ENCODE measurements around the gene PLA2G1B.

DNA sequence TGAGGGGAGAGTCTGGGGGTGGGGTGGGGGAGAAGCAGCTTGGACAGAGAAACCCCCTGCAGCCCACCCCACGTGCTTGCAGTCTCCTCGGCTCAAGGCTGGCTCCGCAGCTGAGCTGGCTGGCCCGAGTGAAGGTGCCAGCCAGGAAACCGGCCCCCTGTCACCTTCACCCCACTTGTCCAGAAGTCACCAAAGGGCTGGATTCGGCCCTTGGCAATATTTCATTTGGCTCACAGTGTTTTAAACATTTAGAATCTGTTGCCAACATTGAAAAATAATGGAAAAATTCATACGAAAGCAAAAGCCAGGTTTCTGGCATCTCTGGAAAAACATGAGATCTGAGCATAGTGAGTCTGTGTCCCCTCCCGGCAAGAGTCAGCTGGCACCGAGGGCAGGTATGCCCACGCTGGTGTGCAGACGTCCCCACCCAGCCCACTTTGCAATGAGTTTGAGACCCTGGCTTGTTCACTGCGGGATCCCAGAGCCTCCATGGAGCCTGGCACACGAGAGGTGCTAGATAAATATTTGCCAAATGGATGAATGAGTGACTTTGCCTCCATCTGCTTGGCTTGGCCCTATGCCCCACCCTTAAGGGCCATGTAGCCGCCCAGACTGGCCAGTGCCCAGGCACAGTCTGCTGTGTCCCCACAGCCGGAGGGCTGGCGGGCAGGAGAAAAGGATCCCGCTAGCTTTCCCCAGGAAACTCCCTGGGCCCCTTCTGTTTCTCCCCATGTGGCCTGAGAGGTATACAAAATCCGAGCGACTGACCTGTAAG, 23.2 kb upstream of the PLA2G1B start:
- TF ChIP-seq, protein P1, sequence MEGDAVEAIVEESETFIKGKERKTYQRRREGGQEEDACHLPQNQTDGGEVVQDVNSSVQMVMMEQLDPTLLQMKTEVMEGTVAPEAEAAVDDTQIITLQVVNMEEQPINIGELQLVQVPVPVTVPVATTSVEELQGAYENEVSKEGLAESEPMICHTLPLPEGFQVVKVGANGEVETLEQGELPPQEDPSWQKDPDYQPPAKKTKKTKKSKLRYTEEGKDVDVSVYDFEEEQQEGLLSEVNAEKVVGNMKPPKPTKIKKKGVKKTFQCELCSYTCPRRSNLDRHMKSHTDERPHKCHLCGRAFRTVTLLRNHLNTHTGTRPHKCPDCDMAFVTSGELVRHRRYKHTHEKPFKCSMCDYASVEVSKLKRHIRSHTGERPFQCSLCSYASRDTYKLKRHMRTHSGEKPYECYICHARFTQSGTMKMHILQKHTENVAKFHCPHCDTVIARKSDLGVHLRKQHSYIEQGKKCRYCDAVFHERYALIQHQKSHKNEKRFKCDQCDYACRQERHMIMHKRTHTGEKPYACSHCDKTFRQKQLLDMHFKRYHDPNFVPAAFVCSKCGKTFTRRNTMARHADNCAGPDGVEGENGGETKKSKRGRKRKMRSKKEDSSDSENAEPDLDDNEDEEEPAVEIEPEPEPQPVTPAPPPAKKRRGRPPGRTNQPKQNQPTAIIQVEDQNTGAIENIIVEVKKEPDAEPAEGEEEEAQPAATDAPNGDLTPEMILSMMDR (IDR thresholded peaks at IDR 0.05): no peak
- TF ChIP-seq POLR2A (IDR thresholded peaks at IDR 0.05): no peak

All from heart left ventricle (tissue), 13 donors.